ENCODE measurements around the gene GOSR2.

GOSR2 gene

GRCh38 chr17:46935658-46936266 lies 12.8 kb downstream of the GOSR2 start:
- Histone ChIP-seq H4K8ac (ENCODE audit: low read depth, low read length) (no peak overlapping the region), H4K5ac (ENCODE audit: low read length) (no peak overlapping the region), H2BK5ac (ENCODE audit: low read length) (no peak overlapping the region), H3K79me1 (ENCODE audit: low read length) (no peaks in the 10 kb centered on the region), H3K4me1 (ENCODE audit: control insufficient read depth, low read depth, low read length) (no peaks in the 10 kb centered on the region), H2BK120ac (ENCODE audit: low read depth, low read length) (no peak overlapping the region), H2AK5ac (ENCODE audit: low read length) (no peak overlapping the region), H3K9ac (ENCODE audit: low read length) (no peak overlapping the region), H3K23ac (ENCODE audit: low read length) (no peak overlapping the region), H3K4ac (ENCODE audit: low read depth, low read length) (no peak overlapping the region), H3K36me3 (ENCODE audit: control insufficient read depth, insufficient read depth, low read length) (peaks cover 29% of the 10 kb centered on the region), H3K18ac (ENCODE audit: low read length) (no peak overlapping the region), H3K4me2 (ENCODE audit: low read length) (no peak overlapping the region), H3K79me2 (ENCODE audit: control insufficient read depth, insufficient read depth, low read length) (no peaks in the 10 kb centered on the region), H2BK15ac (replicated peaks; ENCODE audit: low read depth) (no peak overlapping the region), H3K27ac (ENCODE audit: low read depth, low read length) (no peak overlapping the region), H3K56ac (ENCODE audit: low read length) (no peak overlapping the region), H3K27me3 (ENCODE audit: insufficient read depth, low read length, poor library complexity) (no peaks in the 10 kb centered on the region), H3K4me3 (ENCODE audit: low read length) (no peak overlapping the region)
- DNase-seq: peak; percentile 76
- WGBS (ENCODE audit: extremely low coverage, insufficient coverage, low lambda C conversion rate): no CpG with 5 or more reads among the region's 7 CpGs

GRCh38 chr17:46940692-46941404 lies 17.9 kb downstream of the GOSR2 start:
- Histone ChIP-seq H2BK120ac (ENCODE audit: low read depth, low read length) (no peak overlapping the region), H3K18ac (ENCODE audit: low read length) (no peak overlapping the region), H3K79me2 (ENCODE audit: control insufficient read depth, insufficient read depth, low read length) (no peaks in the 10 kb centered on the region), H3K9ac (ENCODE audit: low read length) (no peak overlapping the region), H3K27ac (ENCODE audit: low read depth, low read length) (no peak overlapping the region), H3K4ac (ENCODE audit: low read depth, low read length) (no peak overlapping the region), H4K5ac (ENCODE audit: low read length) (no peak overlapping the region), H3K23ac (ENCODE audit: low read length) (no peak overlapping the region), H3K27me3 (ENCODE audit: insufficient read depth, low read length, poor library complexity) (no peaks in the 10 kb centered on the region), H3K79me1 (ENCODE audit: low read length) (no peaks in the 10 kb centered on the region), H2BK5ac (ENCODE audit: low read length) (no peak overlapping the region), H3K36me3 (ENCODE audit: control insufficient read depth, insufficient read depth, low read length) (peaks cover 11% of the 10 kb centered on the region), H2BK15ac (replicated peaks; ENCODE audit: low read depth) (no peak overlapping the region), H3K56ac (ENCODE audit: low read length) (no peak overlapping the region), H3K4me3 (ENCODE audit: low read length) (no peak overlapping the region), H4K8ac (ENCODE audit: low read depth, low read length) (no peak overlapping the region), H3K4me2 (ENCODE audit: low read length) (no peak overlapping the region), H3K4me1 (ENCODE audit: control insufficient read depth, low read depth, low read length) (peaks cover 6% of the 10 kb centered on the region), H2AK5ac (ENCODE audit: low read length) (no peak overlapping the region)
- no CpG with 5 or more reads among the region's 7 CpGs for WGBS (ENCODE audit: extremely low coverage, insufficient coverage, low lambda C conversion rate)
- DNase-seq: peak; percentile 88

- no peak overlapping the region for H3K4me2 ChIP-seq (ENCODE audit: low read length)
- peaks cover 5% of the 10 kb centered on the region for H3K36me3 ChIP-seq (ENCODE audit: control insufficient read depth, insufficient read depth, low read length)
- H2BK15ac ChIP-seq (replicated peaks; ENCODE audit: low read depth): no peak overlapping the region
- no peak overlapping the region for H2BK120ac ChIP-seq (ENCODE audit: low read depth, low read length)
- H3K79me2 ChIP-seq (ENCODE audit: control insufficient read depth, insufficient read depth, low read length): no peaks in the 10 kb centered on the region
- no CpG with 5 or more reads among the region's 10 CpGs for WGBS (ENCODE audit: extremely low coverage, insufficient coverage, low lambda C conversion rate)
- no peak overlapping the region for H3K56ac ChIP-seq (ENCODE audit: low read length)
- H4K5ac ChIP-seq (ENCODE audit: low read length): no peak overlapping the region
- DNase-seq: peak; percentile 81
- no peaks in the 10 kb centered on the region for H3K79me1 ChIP-seq (ENCODE audit: low read length)
- no peak overlapping the region for H2BK5ac ChIP-seq (ENCODE audit: low read length)
- no peak overlapping the region for H3K27ac ChIP-seq (ENCODE audit: low read depth, low read length)
- peaks cover 6% of the 10 kb centered on the region for H3K4me1 ChIP-seq (ENCODE audit: control insufficient read depth, low read depth, low read length)
- H3K27me3 ChIP-seq (ENCODE audit: insufficient read depth, low read length, poor library complexity): no peaks in the 10 kb centered on the region
- H4K8ac ChIP-seq (ENCODE audit: low read depth, low read length): no peak overlapping the region
- H3K4ac ChIP-seq (ENCODE audit: low read depth, low read length): no peak overlapping the region
- H3K4me3 ChIP-seq (ENCODE audit: low read length): no peak overlapping the region
- no peak overlapping the region for H2AK5ac ChIP-seq (ENCODE audit: low read length)
- H3K23ac ChIP-seq (ENCODE audit: low read length): no peak overlapping the region
- no peak overlapping the region for H3K9ac ChIP-seq (ENCODE audit: low read length)
- H3K18ac ChIP-seq (ENCODE audit: low read length): no peak overlapping the region
These were observed 19.7 kb downstream of the GOSR2 start for GRCh38 chr17:46942441-46943217.

GRCh38 chr17:46943218-46943500 lies 20.2 kb downstream of the GOSR2 start:
- Histone ChIP-seq H2BK15ac (replicated peaks; ENCODE audit: low read depth) (no peak overlapping the region), H3K4ac (ENCODE audit: low read depth, low read length) (no peak overlapping the region), H3K36me3 (ENCODE audit: control insufficient read depth, insufficient read depth, low read length) (peaks cover 5% of the 10 kb centered on the region), H2BK5ac (ENCODE audit: low read length) (no peak overlapping the region), H4K5ac (ENCODE audit: low read length) (no peak overlapping the region), H2BK120ac (ENCODE audit: low read depth, low read length) (no peak overlapping the region), H3K4me1 (ENCODE audit: control insufficient read depth, low read depth, low read length) (peaks cover 6% of the 10 kb centered on the region), H3K18ac (ENCODE audit: low read length) (no peak overlapping the region), H3K27ac (ENCODE audit: low read depth, low read length) (no peak overlapping the region), H3K79me1 (ENCODE audit: low read length) (no peaks in the 10 kb centered on the region), H2AK5ac (ENCODE audit: low read length) (no peak overlapping the region), H3K4me3 (ENCODE audit: low read length) (no peak overlapping the region), H3K4me2 (ENCODE audit: low read length) (no peak overlapping the region), H3K23ac (ENCODE audit: low read length) (peak overlapping the region; percentile 29), H3K56ac (ENCODE audit: low read length) (no peak overlapping the region), H4K8ac (ENCODE audit: low read depth, low read length) (no peak overlapping the region), H3K9ac (ENCODE audit: low read length) (peak overlapping the region; percentile 26), H3K27me3 (ENCODE audit: insufficient read depth, low read length, poor library complexity) (no peaks in the 10 kb centered on the region), H3K79me2 (ENCODE audit: control insufficient read depth, insufficient read depth, low read length) (no peaks in the 10 kb centered on the region)
- no CpG with 5 or more reads among the region's 2 CpGs for WGBS (ENCODE audit: extremely low coverage, insufficient coverage, low lambda C conversion rate)
- DNase-seq: no peak

- peaks cover 6% of the 10 kb centered on the region for H3K4me1 ChIP-seq (ENCODE audit: control insufficient read depth, low read depth, low read length)
- H4K5ac ChIP-seq (ENCODE audit: low read length): no peak overlapping the region
- no CpG with 5 or more reads among the region's 21 CpGs for WGBS (ENCODE audit: extremely low coverage, insufficient coverage, low lambda C conversion rate)
- H3K79me1 ChIP-seq (ENCODE audit: low read length): no peaks in the 10 kb centered on the region
- H3K4me3 ChIP-seq (ENCODE audit: low read length): no peak overlapping the region
- no peak overlapping the region for H4K8ac ChIP-seq (ENCODE audit: low read depth, low read length)
- no peak overlapping the region for H3K4ac ChIP-seq (ENCODE audit: low read depth, low read length)
- no peak overlapping the region for H2AK5ac ChIP-seq (ENCODE audit: low read length)
- H3K9ac ChIP-seq (ENCODE audit: low read length): peak overlapping the region; percentile 26
- H2BK120ac ChIP-seq (ENCODE audit: low read depth, low read length): no peak overlapping the region
- DNase-seq: peak; percentile 68
- no peak overlapping the region for H3K18ac ChIP-seq (ENCODE audit: low read length)
- no peak overlapping the region for H2BK15ac ChIP-seq (replicated peaks; ENCODE audit: low read depth)
- no peak overlapping the region for H3K56ac ChIP-seq (ENCODE audit: low read length)
- no peaks in the 10 kb centered on the region for H3K79me2 ChIP-seq (ENCODE audit: control insufficient read depth, insufficient read depth, low read length)
- no peak overlapping the region for H2BK5ac ChIP-seq (ENCODE audit: low read length)
- H3K4me2 ChIP-seq (ENCODE audit: low read length): no peak overlapping the region
- peaks cover 5% of the 10 kb centered on the region for H3K36me3 ChIP-seq (ENCODE audit: control insufficient read depth, insufficient read depth, low read length)
- no peaks in the 10 kb centered on the region for H3K27me3 ChIP-seq (ENCODE audit: insufficient read depth, low read length, poor library complexity)
- peak overlapping the region; percentile 29 for H3K23ac ChIP-seq (ENCODE audit: low read length)
- H3K27ac ChIP-seq (ENCODE audit: low read depth, low read length): no peak overlapping the region
These were observed 20.8 kb downstream of the GOSR2 start for GRCh38 chr17:46943501-46944393.
